Central memory CD4-positive, alpha-beta T cell (primary cell): ENCODE measurements around the gene ARHGAP35.
"Not testable (repeated sequence)": the region's sequence is repeated elsewhere in the genome, so short reads cannot be mapped to it uniquely, and the experiment has no call there.

Experiments used
- DNase-seq: peaks from one replicate; pipeline ENCODE4 v3.0.0; 2022

Gene ARHGAP35

GRCh38 chr19:46845959-46846459, 14.8 kb upstream of the ARHGAP35 start:
- DNase-seq = no peak

DNA sequence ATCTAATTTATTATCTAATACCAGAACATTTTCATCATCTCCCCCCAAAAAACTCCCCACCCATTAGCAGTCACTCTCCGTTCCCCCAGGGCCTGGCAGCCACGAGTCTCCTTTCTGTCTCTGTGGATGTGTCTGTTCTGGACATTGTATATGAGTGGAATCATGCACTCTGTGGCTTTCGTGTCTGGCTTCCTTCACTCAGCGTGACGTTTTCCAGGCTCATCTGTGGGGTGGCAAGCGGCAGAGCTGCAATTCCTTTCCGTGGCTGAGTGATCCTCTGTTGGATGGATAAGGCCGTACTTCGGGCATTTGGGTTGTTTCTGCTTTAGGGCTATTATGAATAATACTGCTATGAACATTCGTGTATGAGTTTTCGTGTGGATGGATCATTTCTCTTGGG, 13.3 kb upstream of the ARHGAP35 start:
- DNase-seq = no peak

GRCh38 chr19:46848389-46848788, 12.4 kb upstream of the ARHGAP35 start:
- DNase-seq = no peak

GRCh38 chr19:46849610-46850009, 11.2 kb upstream of the ARHGAP35 start:
- no peak for DNase-seq

GRCh38 chr19:46850228-46851203, 10.3 kb upstream of the ARHGAP35 start, which contains the start of gene AP2S1:
Gene AP2S1 (minus strand): TSS chr19:46850846. CDS start chr19:46850766, 80 bp downstream.
- DNase-seq = peak; percentile 96

DNA sequence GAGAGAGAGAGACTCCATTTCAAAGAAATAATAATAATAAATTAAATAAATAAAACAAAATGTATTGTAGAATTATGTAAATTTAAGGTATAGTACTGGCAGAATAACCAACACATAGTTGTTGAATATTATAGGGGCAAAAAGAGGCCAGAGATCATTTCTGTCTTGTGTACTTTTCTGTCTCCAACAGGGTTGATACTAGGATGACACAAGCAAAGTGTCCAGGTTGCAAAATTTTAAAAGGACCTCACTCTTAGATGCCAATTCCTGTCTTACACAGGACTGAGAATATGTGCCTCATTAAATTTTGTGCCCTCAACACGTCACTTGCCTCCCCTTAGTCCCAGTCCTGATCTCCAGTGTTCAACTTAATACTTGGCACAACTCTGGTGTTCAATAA, 8.0 kb upstream of the ARHGAP35 start:
- DNase-seq = no peak

GRCh38 chr19:46854698-46855097, 6.1 kb upstream of the ARHGAP35 start:
- not testable (repeated sequence) for DNase-seq

DNA sequence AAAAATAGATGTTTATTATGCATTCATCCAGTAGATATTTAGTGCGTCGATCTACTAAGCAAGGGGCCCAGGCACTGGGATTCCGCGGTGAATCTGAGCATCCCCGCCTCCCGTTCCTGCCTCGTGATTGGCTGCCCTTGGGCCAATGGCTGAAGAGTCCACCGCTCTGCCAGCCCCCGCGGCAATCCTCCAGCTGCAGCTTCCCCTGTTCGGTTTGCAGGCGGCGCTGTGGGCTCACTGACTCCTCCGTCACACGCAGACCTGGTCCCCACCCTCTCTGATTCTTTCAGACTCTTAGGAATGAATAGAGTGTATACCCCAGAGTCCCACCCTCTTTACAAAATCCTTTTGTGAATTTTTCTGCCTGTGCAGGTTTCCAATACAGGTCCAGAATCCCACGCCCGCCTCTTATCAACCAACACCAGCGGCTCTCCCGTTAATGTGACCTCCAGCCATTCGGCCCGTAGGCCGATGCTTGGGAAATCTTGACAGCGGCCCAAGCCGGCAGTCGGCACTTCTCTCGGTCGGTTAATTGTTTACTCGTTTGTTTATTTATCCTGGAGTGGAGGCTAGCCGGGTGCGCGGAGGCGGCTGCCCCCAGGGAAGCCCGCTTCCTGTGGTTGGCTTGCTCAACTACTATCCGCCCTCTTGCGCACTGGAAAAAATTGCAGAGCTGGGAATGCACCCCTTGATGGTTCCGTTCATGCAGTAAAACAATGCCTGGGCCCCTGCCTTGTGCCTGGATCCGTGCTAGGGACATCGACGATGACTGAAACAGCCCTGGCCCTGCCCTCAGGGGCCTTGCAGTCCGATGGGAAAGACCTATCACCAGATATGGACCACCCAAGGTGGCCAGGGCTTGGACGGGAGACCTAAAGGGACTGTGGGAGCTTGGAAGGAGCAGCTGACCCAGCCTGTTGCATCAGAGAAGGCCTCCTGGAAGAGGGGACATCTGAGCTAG, 4.5 kb upstream of the ARHGAP35 start:
- DNase-seq = peak; percentile 88

DNA sequence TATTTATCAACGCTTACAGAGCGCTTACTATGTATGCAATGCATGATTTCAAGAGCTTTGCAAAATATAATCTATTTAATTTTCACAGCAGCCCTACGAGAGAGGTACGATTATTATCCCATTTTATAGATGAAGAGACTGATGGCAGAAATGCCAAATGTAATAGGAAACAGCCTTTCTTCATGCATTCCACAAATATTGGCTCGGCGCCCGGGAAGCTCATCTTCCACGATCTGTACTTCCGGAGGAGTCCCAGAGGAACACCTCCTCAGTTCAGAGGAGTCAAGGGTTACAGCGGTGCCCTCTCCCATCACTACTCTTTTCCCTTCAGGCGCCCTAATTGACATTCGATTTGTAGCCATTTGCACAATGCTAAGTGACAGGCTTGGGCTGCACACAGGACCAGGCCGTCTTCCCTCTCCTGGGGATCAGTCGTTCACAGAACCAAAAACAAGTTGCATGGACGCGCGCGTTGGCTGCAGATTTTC, 1.1 kb upstream of the ARHGAP35 start:
- no peak for DNase-seq

DNA sequence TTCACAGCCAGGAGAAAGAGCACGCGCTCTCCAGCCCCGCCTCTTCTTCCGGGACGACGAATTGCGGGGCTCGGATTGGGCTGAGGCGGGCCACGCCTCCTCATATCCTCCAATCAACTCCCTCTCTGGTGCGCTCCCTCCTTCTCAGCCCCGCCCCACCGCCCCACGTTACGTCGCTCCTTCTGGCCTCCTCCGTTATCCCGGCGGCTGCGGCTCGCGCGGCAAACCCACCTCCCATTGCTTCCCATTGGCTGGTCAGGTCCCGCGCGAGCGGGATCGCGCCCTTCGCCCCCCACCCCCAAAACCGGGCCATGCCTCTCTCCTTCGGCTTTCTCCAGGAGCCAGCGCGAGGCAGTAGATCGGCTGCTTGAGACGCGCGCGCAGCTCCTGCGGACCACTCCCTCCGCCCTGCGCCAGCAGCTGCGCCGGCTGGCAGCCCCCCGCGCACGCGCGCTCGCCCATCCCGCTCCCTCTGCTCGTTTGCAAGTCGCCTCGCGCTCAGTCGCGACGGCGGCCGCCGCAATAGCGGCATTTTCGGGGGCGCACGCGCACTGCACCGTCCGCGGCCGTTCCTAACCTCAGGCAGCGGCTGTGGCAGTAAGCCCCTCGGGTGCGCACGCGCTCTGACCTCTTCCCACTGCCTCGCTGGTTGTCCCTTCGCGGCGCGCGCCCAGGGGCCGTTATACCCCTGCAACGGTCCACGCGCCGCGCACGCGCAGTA, 512 bp upstream of the ARHGAP35 start:
- DNase-seq = peak; percentile 93

- no peak for DNase-seq
These were observed 1.1 kb downstream of the ARHGAP35 start for GRCh38 chr19:46861691-46862502.

- DNase-seq = no peak
These were observed 1.7 kb downstream of the ARHGAP35 start for GRCh38 chr19:46862503-46862834.

DNA sequence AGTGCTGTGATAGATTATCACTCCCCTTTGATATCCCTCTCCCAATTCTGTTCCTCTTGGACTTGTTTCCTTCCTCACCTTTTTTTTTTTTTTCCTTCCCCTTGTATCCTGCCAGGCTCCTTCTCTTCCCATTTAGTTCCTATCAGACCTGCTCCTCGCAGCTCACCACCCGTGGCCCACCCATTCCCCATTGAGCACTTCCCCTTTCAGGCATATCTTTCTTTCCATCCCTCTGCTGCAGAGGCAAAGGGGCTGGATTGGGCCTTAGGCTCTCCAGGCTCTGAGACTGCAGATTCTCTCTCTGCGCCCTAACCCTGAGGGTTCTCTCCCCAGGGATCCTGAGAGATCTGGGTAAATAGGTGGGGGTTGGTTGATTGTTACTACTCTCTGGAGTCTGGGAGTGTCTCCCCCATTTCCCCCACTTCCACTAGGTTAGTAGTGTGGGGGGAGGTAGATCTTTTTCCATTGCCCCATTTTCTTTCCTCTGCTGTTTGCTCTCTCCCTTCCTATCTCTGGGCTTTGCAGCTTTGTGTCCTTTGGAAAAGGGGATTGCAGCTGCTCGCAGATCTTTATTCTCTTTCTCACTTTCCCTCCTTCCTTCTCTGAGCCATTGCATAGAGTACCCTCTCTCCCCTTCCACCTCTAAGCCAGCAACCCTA, 2.3 kb downstream of the ARHGAP35 start:
- DNase-seq = no peak

DNA sequence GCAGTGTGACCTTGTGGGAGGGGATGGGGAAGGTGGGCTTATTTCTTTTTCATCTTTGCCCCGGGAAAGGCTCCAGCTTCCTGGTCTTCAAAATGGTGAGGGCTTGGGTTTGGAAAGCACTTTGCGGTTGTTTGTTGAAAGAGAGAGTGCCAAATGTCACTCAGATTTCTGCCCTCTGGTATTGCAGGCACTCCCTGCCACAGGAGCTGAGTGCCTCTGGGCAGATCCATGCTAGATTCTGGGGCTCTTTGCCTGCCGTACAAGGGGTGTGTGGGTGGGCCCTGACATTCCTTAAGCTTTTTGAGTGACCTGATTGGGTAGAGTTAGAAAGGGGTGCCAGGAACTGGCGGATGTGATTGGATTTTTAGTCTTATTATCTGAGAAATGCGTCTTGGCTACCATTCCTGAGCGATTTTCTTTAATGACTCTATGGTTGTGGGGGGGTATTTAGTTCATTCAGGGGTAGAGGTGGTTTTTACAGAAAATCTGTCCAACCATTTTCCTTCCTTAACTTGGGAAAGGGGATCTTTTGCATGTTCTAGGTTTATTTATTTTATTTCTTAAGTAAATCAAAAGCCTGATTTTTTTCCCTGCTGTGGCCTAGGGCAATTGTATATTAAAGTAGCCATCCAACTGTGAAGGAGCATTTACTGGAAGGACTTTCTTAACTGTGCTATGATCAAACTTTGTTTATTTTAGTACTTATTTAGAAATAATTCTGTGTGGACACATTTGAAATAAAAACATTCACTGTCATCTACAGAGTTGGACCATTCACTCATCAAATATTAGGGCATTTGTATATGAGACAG, 3.2 kb downstream of the ARHGAP35 start:
- DNase-seq = no peak

DNA sequence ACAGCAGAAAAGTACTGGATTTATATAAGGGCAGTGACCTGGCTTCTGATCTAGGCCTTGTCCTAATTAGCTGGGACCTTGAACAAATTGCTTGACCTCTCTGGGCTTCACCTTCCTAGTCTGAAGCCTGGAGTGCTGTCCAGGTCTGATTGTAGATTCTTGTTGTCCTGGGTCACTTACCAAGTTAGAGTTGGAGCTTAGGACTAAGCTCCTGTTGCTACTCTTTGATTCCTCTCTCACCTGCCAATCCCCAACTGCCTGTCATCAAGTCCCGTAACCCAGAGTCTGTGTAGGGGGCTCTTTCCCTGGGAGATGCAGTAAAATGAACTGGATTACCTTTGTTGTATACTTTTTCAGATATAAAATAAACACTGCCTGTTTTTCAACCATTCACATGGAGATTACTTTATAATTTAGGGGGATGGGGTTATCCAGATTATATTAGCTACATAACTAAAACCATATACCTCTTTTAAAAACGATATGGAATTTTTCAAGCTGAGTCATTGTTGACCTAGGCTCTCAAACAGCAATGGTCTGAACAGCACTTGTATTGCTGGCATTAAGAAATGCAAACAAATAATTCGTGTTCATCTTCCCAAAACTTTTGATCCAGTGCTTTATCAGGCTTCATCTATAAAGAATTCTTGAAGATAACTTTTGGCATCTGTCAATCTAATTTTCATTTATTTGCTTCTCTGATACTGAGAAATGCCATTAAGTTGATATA, 5.8 kb downstream of the ARHGAP35 start:
- DNase-seq = no peak

GRCh38 chr19:46867170-46867569, 6.4 kb downstream of the ARHGAP35 start:
- DNase-seq = no peak

GRCh38 chr19:46868025-46868802, 7.4 kb downstream of the ARHGAP35 start:
- DNase-seq = no peak

DNA sequence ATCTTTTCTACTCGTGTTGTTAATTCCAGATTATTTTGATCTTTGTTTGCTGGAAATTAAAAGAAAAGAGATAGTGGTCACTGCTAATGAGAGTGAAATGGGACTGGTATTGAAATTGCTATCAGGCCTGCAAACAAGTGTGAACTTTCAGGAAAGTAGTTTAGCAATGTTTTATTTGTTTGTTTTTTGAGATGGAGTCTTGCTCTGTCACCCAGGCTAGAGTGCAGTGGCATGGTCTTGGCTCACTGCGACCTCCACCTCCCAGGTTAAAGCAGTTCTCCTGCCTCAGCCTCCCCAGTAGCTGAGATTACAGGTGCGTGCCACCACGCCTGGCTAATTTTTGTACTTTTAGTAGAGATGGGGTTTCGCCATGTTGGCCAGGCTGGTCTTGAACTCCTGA, 10.4 kb downstream of the ARHGAP35 start:
- DNase-seq = not testable (repeated sequence)
